Epithelial cell of esophagus (primary cell): Measurements from ENCODE around the gene RANBP9.

ENCODE experiments used
- DNase-seq: peaks from one replicate; pipeline ENCODE4 v3.0.0; 2010; ENCODE audit warnings: low read depth
- H3K4me3 ChIP-seq: 2 replicates; pipeline ENCODE4 v1.5.1; 2011; ENCODE audit warnings: mild to moderate bottlenecking, low read length, control low read depth
- CTCF ChIP-seq: IDR thresholded peaks from 2 replicates; pipeline ENCODE4 v1.5.1; 2011; ENCODE audit warnings: low read depth, mild to moderate bottlenecking, low read length, control low read depth, inconsistent platforms; ENCODE audit not compliant: insufficient read depth; ENCODE audit errors: missing control alignments

RANBP9 gene

DNA sequence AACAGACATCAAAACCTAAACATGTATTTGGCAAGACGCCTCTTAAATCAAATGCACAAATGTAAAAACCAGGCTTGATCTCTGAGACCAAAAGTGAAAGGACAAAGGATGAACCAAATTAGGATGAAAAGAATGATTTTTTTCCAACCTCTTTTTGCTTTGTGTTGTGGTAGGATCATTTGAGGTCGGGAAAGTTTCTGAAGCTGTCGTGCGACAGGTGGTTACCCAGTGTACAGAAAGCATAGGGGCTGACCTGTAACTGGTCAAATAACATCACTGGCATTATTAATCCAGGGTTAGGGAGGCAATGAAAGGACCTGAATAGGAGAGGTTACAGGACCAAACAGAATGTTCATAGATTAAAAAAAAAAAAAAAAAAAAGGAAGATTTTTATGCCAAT lies 114.6 kb downstream of the RANBP9 start:
- H3K4me3 ChIP-seq, result no peak overlapping the region
- no peak for TF ChIP-seq CTCF
- DNase-seq, result no peak

DNA sequence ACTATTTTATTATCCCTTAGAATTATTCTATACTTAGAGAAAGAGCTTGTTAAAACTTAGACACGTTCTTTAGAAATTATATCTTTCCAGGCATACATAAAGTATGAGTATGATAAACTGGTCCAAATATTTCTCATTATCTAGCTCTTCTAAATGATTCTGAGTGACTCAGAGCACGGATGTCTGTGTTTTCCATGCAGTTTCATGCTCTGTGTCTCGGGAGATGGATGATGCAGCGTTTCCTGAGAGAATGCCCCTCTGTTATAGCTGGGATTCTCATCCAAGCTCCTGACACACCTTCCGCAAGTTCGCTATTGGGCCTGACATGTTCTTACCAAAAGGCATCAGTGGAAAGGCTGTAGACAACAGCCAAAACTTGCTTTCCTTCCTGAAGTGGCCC lies 117.9 kb downstream of the RANBP9 start:
- DNase-seq, result peak; percentile 56
- TF ChIP-seq CTCF, result no peak
- H3K4me3 ChIP-seq, result no peak overlapping the region

- no peak for DNase-seq
- no peak for TF ChIP-seq CTCF
- no peak overlapping the region for H3K4me3 ChIP-seq
These were observed 118.5 kb downstream of the RANBP9 start for GRCh38 chr6:13593103-13593502.

DNA sequence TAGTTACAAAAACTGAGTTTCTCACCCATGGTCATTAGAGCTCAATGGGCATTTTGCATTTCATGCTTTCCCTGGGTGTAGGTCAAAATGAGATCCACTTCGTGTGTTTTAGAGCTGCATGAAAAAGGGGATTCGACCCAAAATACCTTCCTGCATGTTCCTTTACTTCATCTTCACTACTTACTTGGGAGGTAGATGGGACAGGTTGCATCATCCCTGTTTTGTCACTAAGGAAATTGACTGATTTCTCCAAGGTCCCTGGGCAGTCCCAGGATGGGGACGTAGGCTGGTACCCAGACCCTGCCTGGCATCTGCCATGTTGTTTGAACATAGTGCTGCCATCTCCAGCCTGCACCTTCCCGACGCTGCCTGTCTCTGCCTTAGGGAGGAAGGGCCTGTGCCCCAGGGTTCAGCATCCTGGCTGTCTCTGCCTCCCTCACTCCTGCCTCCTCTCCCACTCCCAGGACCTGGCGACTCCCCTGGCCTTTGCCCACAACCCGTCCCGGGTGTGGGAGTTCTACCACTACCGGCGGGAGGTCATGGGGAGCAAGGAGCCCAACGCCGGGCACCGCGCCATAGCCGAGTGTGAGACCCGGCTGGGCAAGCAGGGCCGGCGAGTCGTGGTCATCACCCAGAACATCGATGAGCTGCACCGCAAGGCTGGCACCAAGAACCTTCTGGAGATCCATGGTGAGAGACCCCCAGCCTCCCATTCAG lies 120.3 kb downstream of the RANBP9 start:
- no peak overlapping the region for H3K4me3 ChIP-seq
- no peak for DNase-seq

DNA sequence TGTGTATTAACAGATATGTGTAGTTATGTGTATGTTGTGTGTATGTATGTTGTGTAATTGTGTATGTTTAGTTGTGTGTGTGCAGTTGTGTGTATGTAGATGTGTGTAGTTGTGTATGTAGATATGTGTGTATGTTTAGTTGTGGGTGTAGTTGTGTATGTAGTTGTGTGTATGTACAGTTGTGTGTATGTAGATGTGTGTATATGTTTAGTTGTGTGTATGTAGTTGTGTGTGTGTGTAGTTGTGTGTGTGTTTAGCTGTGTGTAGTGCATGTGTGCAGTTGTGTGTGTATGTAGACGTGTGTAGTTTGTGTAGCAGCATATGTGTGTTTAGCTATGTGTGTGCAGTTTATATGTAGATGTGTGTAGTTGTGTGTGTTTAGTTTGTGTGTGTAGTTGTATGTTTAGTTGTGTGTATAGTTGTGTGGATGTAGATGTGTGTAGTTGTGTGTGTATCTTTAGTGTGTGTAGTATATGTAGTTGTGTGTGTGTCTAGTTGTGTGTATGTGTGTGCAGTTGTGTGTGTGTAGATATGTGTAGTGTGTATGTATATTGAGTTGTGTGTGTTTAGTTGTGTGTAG lies 121.0 kb downstream of the RANBP9 start:
- DNase-seq, result no peak
- TF ChIP-seq CTCF, result no peak

More for the DNA sequence above, 120.3 kb downstream of the RANBP9 start:
- TF ChIP-seq CTCF, result no peak

GRCh38 chr6:13589801-13590200 lies 121.8 kb downstream of the RANBP9 start:
- DNase-seq, result no peak
- no peak for TF ChIP-seq CTCF
- H3K4me3 ChIP-seq, result no peak overlapping the region

More for the DNA sequence above, 121.0 kb downstream of the RANBP9 start:
- H3K4me3 ChIP-seq, result no peak overlapping the region
